ENCODE measurements around the gene SENP6.

Gene SENP6

DNA sequence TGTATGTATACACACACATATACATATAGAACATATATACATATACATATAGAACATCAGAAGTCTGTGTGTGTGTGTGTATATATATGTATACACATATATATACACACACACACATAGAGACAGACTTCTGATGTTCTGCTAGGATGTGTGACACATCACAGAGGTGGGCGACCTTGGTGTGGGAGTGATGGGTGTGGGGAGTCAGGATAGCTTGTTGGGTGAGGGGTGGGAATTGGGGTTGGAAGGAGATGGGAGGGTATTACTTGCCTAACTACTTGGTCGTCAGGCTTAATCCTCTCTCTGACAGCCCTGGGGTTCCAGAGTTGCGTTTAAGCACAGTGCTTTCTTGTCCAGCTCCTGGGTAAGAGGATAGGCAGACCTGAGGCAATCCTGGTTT lies 155.6 kb downstream of the SENP6 start:
- DNase-seq (ENCODE audit: low read depth in 2 of 2): no peak
- TF ChIP-seq, protein P1, sequence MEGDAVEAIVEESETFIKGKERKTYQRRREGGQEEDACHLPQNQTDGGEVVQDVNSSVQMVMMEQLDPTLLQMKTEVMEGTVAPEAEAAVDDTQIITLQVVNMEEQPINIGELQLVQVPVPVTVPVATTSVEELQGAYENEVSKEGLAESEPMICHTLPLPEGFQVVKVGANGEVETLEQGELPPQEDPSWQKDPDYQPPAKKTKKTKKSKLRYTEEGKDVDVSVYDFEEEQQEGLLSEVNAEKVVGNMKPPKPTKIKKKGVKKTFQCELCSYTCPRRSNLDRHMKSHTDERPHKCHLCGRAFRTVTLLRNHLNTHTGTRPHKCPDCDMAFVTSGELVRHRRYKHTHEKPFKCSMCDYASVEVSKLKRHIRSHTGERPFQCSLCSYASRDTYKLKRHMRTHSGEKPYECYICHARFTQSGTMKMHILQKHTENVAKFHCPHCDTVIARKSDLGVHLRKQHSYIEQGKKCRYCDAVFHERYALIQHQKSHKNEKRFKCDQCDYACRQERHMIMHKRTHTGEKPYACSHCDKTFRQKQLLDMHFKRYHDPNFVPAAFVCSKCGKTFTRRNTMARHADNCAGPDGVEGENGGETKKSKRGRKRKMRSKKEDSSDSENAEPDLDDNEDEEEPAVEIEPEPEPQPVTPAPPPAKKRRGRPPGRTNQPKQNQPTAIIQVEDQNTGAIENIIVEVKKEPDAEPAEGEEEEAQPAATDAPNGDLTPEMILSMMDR (IDR thresholded peaks at IDR 0.05; ENCODE audit: low read depth, low read length): no peak
- no peak overlapping the region for H3K4me3 ChIP-seq (replicated peaks in 1 of 2; ENCODE audit: low read depth in 2 of 2, low read length in 2 of 2)

DNA sequence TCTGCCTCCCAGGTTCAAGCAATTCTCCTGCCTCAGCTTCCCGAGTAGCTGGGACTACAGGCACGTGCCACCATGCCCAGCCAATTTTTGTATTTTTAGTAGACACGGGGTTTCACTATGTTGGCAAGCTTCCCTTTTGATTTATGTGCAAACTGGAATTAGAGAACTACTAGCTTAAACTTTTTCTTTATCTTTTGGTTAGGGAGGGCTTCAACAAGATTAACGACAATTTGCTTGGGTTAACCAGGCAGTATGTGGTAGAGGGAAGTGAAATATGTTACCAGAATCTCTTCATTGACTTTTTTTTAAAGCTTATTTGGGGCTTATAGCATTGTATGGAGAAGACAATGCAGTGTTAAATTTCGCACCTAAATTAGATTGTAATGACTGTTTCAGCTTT lies 156.4 kb downstream of the SENP6 start:
- DNase-seq (ENCODE audit: low read depth in 2 of 2): no peak
- TF ChIP-seq, protein P1 (IDR thresholded peaks at IDR 0.05; ENCODE audit: low read depth, low read length): no peak
- H3K4me3 ChIP-seq (replicated peaks in 1 of 2; ENCODE audit: low read depth in 2 of 2, low read length in 2 of 2): no peak overlapping the region

DNA sequence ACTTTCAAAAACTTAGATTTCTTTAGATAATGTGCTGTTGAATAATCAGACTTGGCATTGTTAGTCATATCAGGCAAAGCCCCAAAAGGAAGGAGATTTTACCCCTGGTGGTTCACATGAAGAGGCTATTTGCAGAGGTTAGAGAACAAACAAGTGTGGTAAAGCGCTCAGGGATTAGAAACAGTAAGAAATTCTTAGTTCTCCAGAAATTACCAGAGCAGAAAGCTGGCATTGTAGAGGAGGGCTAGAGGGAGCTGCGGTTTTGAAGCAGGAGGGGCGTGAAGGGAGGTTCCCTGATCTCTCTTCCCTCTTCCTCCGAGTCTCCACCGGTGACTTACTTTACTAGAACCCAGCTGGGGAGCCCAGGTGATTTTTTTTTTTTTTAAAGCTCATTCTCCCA lies 157.5 kb downstream of the SENP6 start:
- no peak for DNase-seq (ENCODE audit: low read depth in 2 of 2)
- H3K4me3 ChIP-seq (replicated peaks in 1 of 2; ENCODE audit: low read depth in 2 of 2, low read length in 2 of 2): no peak overlapping the region
- TF ChIP-seq, protein P1 (IDR thresholded peaks at IDR 0.05; ENCODE audit: low read depth, low read length): no peak

DNA sequence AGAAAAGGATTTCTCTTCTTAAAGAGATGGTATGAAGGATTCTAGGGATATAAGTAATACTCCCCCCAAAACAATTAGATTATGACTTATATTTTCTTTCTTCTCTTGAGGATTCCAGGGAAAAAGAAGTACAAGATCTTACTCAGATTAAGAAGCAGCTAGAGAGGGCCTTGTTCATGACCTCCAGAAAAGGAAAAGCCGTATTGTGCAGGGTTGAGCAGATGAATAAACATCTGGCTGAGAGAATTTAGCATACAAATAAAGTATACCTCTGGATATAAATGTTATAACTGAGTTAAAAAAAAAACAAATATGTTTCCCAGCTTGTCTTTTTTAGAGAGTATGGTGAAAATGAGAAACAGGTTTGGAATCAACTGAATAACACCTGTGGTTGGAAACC lies 158.6 kb downstream of the SENP6 start:
- TF ChIP-seq, protein P1 (IDR thresholded peaks at IDR 0.05; ENCODE audit: low read depth, low read length): no peak
- no peak for DNase-seq (ENCODE audit: low read depth in 2 of 2)
- no peak overlapping the region for H3K4me3 ChIP-seq (replicated peaks in 1 of 2; ENCODE audit: low read depth in 2 of 2, low read length in 2 of 2)

DNA sequence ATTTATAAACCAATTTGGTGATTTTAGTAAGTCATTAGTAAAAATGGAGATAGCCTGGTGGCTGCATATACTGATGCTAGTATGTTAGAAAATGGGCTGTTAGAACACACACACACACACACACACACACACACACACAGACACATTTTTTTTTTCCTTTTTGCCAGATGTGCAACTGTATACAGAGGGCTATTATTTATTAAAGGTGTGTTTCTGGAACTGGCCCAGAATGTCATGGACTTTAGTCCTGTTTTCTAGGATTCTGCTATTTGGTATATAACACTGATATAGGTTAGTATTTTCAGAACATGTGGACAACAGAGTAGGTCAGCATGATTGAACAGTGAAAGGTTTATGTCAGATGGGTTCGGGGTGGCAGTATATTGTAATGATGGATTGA lies 159.8 kb downstream of the SENP6 start:
- no peak for DNase-seq (ENCODE audit: low read depth in 2 of 2)
- TF ChIP-seq, protein P1 (IDR thresholded peaks at IDR 0.05; ENCODE audit: low read depth, low read length): no peak
- H3K4me3 ChIP-seq (replicated peaks in 1 of 2; ENCODE audit: low read depth in 2 of 2, low read length in 2 of 2): no peak overlapping the region

DNA sequence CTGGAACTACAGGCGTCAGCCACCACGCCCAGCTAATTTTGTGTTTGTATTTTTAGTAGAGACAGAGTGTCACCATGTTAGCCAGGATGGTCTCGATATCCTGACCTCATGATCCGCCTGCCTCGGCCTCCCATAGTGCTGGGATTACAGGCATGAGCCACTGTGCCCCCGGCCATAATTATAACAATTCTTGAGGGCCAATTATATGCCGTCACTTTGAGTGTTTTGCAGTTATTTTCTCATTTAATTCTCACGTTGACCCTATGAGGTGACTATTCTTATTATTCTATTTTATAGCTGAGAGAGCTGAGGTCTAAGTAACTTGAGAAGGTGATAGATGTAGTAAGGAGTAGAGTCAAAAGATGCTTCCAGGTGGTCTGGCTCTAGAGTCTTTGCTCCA lies 160.4 kb downstream of the SENP6 start:
- H3K4me3 ChIP-seq (replicated peaks in 1 of 2; ENCODE audit: low read depth in 2 of 2, low read length in 2 of 2): no peak overlapping the region
- TF ChIP-seq, protein P1 (IDR thresholded peaks at IDR 0.05; ENCODE audit: low read depth, low read length): no peak
- no peak for DNase-seq (ENCODE audit: low read depth in 2 of 2)

DNA sequence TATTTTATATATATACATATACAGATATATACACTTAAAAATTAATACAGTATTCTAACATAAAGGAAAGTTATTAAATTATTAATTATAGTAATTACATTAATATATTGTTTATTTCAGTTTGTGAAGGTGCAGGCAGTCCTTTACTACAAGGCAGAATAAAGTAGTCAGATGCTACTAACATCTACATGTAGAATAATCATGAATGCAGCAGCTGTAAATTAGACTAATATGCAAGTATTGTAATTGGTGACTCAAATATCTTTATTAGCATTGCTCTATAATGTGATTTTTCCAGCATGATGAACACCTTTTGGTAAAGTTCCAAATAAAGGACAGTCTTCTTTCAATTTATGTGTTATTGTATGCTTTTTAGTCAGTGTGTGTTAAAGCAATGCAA lies 164.7 kb downstream of the SENP6 start:
- TF ChIP-seq, protein P1 (IDR thresholded peaks at IDR 0.05; ENCODE audit: low read depth, low read length): no peak
- no peak for DNase-seq (ENCODE audit: low read depth in 2 of 2)
- H3K4me3 ChIP-seq (replicated peaks in 1 of 2; ENCODE audit: low read depth in 2 of 2, low read length in 2 of 2): no peak overlapping the region
